HCT116 (cell line): ENCODE data around the gene LSS. TPM values are rescaled to one million over a fixed set of nuclear protein-coding genes. Genes with fewer than 3 reads are reported as not detected.
A peak's percentile ranks its signal among the peaks of the same experiment; 100 is the strongest.

Experiments
- ATAC-seq: fragments of 200-7000 bp; cut with Tn5 transposase; 2 replicates; pipeline ENCODE4 v1.9.1; 2020; ENCODE audit warnings: mild to moderate bottlenecking, moderate library complexity
- BruUV-seq: library from RNA; stranded (reverse); fragments of 400-500 nt; replicated peaks from 2 replicates; lab custom pipeline; 2021; lab: Mats Ljungman, UMichigan
- CTCF ChIA-PET: fragments of 300-600 bp; sonication (Branson Sonifier 250); formaldehyde crosslinking; loops from one replicate; lab custom pipeline; 2021; ENCODE audit warnings: antibody characterized with exemption; lab: Charles Lee
- POLR2A ChIA-PET: fragments of 300-600, 350-600 bp; sonication (Branson Sonifier 250); formaldehyde crosslinking; loops from one replicate; lab custom pipeline; 2021; ENCODE audit warnings: antibody characterized with exemption; lab: Charles Lee
- RAD21 ChIA-PET, 2 experiments: fragments of 300-600 bp; sonication (Branson Sonifier 250); formaldehyde crosslinking; loops; one replicate each; lab custom pipeline; 2023; ENCODE audit warnings: low total read pairs in 2 of 2; ENCODE audit not compliant: uncharacterized antibody in 2 of 2, unreplicated experiment in 2 of 2, low non-redundant PET in 1 of 2; lab: Charles Lee
- DNase-seq: peaks from one replicate; pipeline ENCODE4 v3.0.0-alpha.2; 2010; ENCODE audit warnings: low read depth, low spot score
- H2AFZ ChIP-seq: fragments of 200-600 bp; shearing (Covaris generic), sonication (generic); 2 replicates; pipeline ENCODE4 v1.6.1; 2017; ENCODE audit warnings: low read depth, mixed run types, mixed read lengths, antibody characterized with exemption, low read length; ENCODE audit not compliant: poor library complexity, severe bottlenecking
- H3K27ac ChIP-seq: 2 replicates; pipeline ENCODE4 v1.5.1; 2012; ENCODE audit warnings: low read depth, low read length
- H3K27me3 ChIP-seq: fragments of 200-600 bp; sonication (generic); 2 replicates; pipeline ENCODE4 v1.6.1; 2016; ENCODE audit warnings: mixed run types, low read length, mixed read lengths; ENCODE audit not compliant: insufficient read depth
- H3K36me3 ChIP-seq, 2 experiments: fragments of 200-500 bp in 1 of 2; fragments of 200-600 bp in 1 of 2; sonication (Bioruptor generic) in 1 of 2; sonication (generic) in 1 of 2; 2 replicates each; pipeline versions ENCODE4 v1.5.1 to v1.6.1; 2014 to 2016; ENCODE audit warnings: low read length in 2 of 2, inconsistent platforms in 1 of 2, mixed read lengths in 1 of 2, mixed run types in 1 of 2; ENCODE audit not compliant: insufficient read depth in 2 of 2, control insufficient read depth in 1 of 2
- H3K4me1 ChIP-seq, 2 experiments: fragments of 200-600 bp in 1 of 2; sonication (generic) in 1 of 2; 2 replicates each; pipeline versions ENCODE4 v1.5.1 to v1.6.1; 2012 to 2017; ENCODE audit warnings: low read length in 2 of 2, inconsistent platforms in 1 of 2, mild to moderate bottlenecking in 1 of 2, mixed read lengths in 1 of 2, mixed run types in 1 of 2, moderate library complexity in 1 of 2; ENCODE audit not compliant: insufficient read depth in 2 of 2, control insufficient read depth in 1 of 2
- H3K4me2 ChIP-seq: fragments of 200-600 bp; sonication (generic); 2 replicates; pipeline ENCODE4 v1.6.1; 2017; ENCODE audit warnings: mixed run types, low read length, mixed read lengths
- H3K4me3 ChIP-seq, 2 experiments: fragments of 200-600 bp in 1 of 2; sonication (generic) in 1 of 2; replicated peaks in 1 of 2; 2 replicates each; pipeline ENCODE4 v1.5.1; 2011 to 2016; ENCODE audit warnings: low read length in 2 of 2, control low read depth in 1 of 2, low read depth in 1 of 2, mild to moderate bottlenecking in 1 of 2, mixed read lengths in 1 of 2, mixed run types in 1 of 2
- H3K79me2 ChIP-seq: fragments of 200-600 bp; sonication (generic); 2 replicates; pipeline ENCODE4 v1.6.1; 2017; ENCODE audit warnings: mild to moderate bottlenecking, mixed run types, low read length, moderate library complexity, mixed read lengths; ENCODE audit not compliant: insufficient read depth
- H3K9ac ChIP-seq: fragments of 200-600 bp; sonication (generic); 2 replicates; pipeline ENCODE4 v1.6.1; 2016; ENCODE audit warnings: low read length, mixed read lengths
- H3K9me2 ChIP-seq: fragments of 200-600 bp; sonication (generic), shearing (Covaris generic); 2 replicates; pipeline ENCODE4 v1.6.1; 2017; ENCODE audit warnings: mixed run types, mild to moderate bottlenecking, moderate library complexity; ENCODE audit not compliant: insufficient read depth
- H3K9me3 ChIP-seq, 2 experiments: fragments of 200-500 bp in 1 of 2; fragments of 200-600 bp in 1 of 2; sonication (Bioruptor generic) in 1 of 2; sonication (generic) in 1 of 2; 2 replicates each; pipeline ENCODE4 v1.6.1; 2014 to 2017; ENCODE audit warnings: low read length in 2 of 2, mixed read lengths in 2 of 2, inconsistent platforms in 1 of 2, low read depth in 1 of 2, mild to moderate bottlenecking in 1 of 2, mixed run types in 1 of 2, moderate library complexity in 1 of 2; ENCODE audit not compliant: control insufficient read depth in 1 of 2, insufficient read depth in 1 of 2
- H4K20me1 ChIP-seq: fragments of 200-600 bp; sonication (generic), shearing (Covaris generic); 2 replicates; pipeline ENCODE4 v1.6.1; 2017; ENCODE audit warnings: mixed run types, mild to moderate bottlenecking, moderate library complexity; ENCODE audit not compliant: insufficient read depth
- CEBPB ChIP-seq: IDR thresholded peaks from 2 replicates; pipeline ENCODE4 v1.6.1; 2012; ENCODE audit warnings: low read depth
- EZH2 ChIP-seq: fragments of 200-600 bp; sonication (generic); IDR thresholded peaks from 2 replicates; pipeline ENCODE4 v1.6.1; 2017; ENCODE audit warnings: antibody characterized with exemption, mixed run types
- JUND ChIP-seq: IDR thresholded peaks from 2 replicates; pipeline ENCODE4 v1.6.1; 2012
- RAD21 ChIP-seq: IDR thresholded peaks from 2 replicates; pipeline ENCODE4 v1.6.1; 2012; ENCODE audit warnings: low read depth, mild to moderate bottlenecking
- YY1 ChIP-seq: IDR thresholded peaks from 2 replicates; pipeline ENCODE4 v1.6.1; 2011; ENCODE audit warnings: low read length, low read depth, moderate library complexity, mild to moderate bottlenecking; ENCODE audit not compliant: insufficient replicate concordance; ENCODE audit errors: extremely low read depth
- ZFX ChIP-seq: fragments of 450-650 bp; IDR thresholded peaks from 2 replicates; pipeline ENCODE4 v1.6.1; 2017
- intact Hi-C: fragments of 100-400 bp; cut with micrococcal nuclease; formaldehyde crosslinking; loops from 2 replicates; pipeline ENCODE4 v1.10.0; 2022
- total RNA-seq: library from RNA; stranded (reverse); gene quantifications from one replicate; pipeline ENCODE4 v1.2.1, GENCODE V29; 2021; ENCODE audit not compliant: unreplicated experiment
- TF ChIP-seq, protein P1 (sequence below): IDR thresholded peaks from 2 replicates; pipeline ENCODE4 v1.6.1; 2012
- TF ChIP-seq, protein P2 (sequence below): IDR thresholded peaks from 2 replicates; pipeline ENCODE4 v1.6.1; 2012; ENCODE audit warnings: low read depth

The LSS gene
- total RNA-seq, 1 experiment from 2014 or later = 44.7 TPM

DNA sequence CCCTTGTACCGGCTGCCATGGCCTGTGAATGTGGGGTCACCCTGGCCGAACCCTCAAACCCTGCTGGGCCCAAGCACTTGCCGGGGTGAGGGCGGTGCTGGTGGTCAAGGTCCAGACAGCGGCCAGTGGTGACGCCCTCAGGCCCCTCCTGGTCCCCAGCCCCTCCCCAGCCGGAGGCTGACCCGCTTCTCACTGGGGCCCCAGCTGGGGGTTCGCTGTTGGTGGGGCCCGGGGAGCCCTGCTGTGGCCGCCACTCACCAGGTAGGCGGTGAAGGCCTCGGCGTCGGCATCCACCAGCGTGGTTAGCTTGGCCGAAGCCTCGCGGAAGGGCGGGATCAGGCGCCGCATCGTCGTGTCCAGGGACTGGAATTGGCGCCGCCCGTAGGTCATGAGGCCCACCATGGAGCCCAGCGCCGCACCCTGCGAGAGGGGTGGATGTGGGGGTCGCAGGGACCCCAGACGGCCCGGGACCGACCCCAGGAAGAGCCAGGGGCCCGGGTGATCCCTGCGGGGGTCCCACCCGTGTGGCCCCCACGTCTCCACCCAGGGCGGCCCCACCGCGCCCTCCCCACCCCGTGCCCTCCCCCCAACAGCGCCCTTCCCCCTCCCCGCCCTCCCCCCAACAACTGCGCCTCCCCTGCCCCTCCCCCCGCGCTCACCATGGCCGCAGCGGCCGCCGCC lies 83.3 kb downstream of the LSS start:
- ATAC-seq (no peak), DNase-seq (no peak)
- H3K27me3 ChIP-seq = no peaks in the 10 kb centered on the region
- H4K20me1 ChIP-seq = no peaks in the 10 kb centered on the region
- peak overlapping the region; percentile 12; the same call in 1 of the 2 replicates for H3K27ac ChIP-seq
- H2AFZ ChIP-seq = no peak overlapping the region
- no peaks in the 10 kb centered on the region for H3K9me2 ChIP-seq
- BruUV-seq = no TSS peak
- no peak overlapping the region for H3K9ac ChIP-seq
- POLR2A ChIA-PET = no interaction called here
- no peaks in the 10 kb centered on the region for H3K9me3 ChIP-seq
- no peak overlapping the region for H3K4me3 ChIP-seq
- CTCF ChIA-PET = no interaction called here
- TF ChIP-seq EZH2 (no peak), ZFX (no peak), RAD21 (no peak), YY1 (no peak), CEBPB (no peak), JUND (no peak)
- TF ChIP-seq, protein P1, sequence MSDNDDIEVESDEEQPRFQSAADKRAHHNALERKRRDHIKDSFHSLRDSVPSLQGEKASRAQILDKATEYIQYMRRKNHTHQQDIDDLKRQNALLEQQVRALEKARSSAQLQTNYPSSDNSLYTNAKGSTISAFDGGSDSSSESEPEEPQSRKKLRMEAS = no peak
- TF ChIP-seq, protein P2, sequence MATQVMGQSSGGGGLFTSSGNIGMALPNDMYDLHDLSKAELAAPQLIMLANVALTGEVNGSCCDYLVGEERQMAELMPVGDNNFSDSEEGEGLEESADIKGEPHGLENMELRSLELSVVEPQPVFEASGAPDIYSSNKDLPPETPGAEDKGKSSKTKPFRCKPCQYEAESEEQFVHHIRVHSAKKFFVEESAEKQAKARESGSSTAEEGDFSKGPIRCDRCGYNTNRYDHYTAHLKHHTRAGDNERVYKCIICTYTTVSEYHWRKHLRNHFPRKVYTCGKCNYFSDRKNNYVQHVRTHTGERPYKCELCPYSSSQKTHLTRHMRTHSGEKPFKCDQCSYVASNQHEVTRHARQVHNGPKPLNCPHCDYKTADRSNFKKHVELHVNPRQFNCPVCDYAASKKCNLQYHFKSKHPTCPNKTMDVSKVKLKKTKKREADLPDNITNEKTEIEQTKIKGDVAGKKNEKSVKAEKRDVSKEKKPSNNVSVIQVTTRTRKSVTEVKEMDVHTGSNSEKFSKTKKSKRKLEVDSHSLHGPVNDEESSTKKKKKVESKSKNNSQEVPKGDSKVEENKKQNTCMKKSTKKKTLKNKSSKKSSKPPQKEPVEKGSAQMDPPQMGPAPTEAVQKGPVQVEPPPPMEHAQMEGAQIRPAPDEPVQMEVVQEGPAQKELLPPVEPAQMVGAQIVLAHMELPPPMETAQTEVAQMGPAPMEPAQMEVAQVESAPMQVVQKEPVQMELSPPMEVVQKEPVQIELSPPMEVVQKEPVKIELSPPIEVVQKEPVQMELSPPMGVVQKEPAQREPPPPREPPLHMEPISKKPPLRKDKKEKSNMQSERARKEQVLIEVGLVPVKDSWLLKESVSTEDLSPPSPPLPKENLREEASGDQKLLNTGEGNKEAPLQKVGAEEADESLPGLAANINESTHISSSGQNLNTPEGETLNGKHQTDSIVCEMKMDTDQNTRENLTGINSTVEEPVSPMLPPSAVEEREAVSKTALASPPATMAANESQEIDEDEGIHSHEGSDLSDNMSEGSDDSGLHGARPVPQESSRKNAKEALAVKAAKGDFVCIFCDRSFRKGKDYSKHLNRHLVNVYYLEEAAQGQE = no peak
- RAD21 ChIA-PET = no interaction called here
- peaks cover 0 to 19% of the 10 kb centered on the region in 2 experiments; a peak in 2 of 4 replicates for H3K4me1 ChIP-seq
- intact Hi-C loops = loop anchor here (5.0 to 10.0 kb wide), 4 partner anchors 67 to 182 kb away; partner anchors contain the start of genes MCM3AP and YBEY
- H3K36me3 ChIP-seq = no peaks in the 10 kb centered on the region
- H3K4me2 ChIP-seq = no peak overlapping the region
- H3K79me2 ChIP-seq = no peaks in the 10 kb centered on the region
